GM18507 (cell line): ENCODE results near the gene STK38.
"Not testable (repeated sequence)": the region's sequence is repeated elsewhere in the genome, so short reads cannot be mapped to it uniquely, and the experiment has no call there.

Source experiments
- DNase-seq: peaks from one replicate; pipeline ENCODE4 v3.0.0; 2011; ENCODE audit warnings: low read depth; ENCODE audit not compliant: insufficient read length; ENCODE audit errors: extremely low spot score
- FAIRE-seq: peaks from 2 replicates; lab custom pipeline; 2011; peaks lifted over from hg19 to GRCh38; lab: Jason Lieb, UNC

Gene STK38

DNA sequence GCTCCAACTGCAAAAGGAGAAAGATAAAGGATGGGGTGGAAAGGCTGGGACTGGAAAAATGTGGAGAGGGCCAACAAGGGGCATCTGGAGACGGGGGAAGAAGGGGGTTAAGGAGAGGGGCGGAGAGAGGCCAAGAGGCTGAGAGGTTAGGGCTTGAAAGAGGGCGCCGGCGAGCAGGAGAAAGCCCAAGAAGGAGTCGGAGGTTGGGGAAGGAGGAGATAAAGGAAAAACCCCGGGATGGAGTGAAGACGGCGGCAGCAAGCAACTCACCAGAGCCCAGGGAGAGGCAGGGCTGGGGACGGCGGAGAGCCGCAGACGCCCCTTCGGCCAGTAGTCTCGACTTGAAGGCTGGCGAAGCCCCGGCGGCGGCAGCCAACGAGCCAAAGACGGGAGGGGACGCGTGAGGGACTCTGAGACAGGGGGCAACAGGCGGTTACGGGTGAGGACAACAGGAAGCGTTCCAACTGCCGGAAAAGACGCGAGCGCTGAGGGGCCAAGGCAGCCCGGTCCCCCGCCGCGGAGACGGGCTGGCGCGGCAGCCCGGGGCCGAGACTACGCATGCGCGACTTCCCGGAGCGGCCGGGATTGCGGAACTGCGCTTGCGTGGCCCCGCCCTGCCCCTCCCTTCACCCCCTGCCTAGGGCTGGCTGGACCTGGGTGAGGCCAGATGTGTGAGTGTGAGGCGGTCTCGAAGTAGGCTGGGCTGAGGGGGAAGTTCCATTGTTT lies at the start of gene STK38:
Gene STK38, minus strand, starts transcription at position 560 of the 726 bp plus-strand sequence. CDS start 7,277 bp downstream, outside the sequence.
- DNase-seq (peak; percentile 96), FAIRE-seq (peak; percentile 88)

DNA sequence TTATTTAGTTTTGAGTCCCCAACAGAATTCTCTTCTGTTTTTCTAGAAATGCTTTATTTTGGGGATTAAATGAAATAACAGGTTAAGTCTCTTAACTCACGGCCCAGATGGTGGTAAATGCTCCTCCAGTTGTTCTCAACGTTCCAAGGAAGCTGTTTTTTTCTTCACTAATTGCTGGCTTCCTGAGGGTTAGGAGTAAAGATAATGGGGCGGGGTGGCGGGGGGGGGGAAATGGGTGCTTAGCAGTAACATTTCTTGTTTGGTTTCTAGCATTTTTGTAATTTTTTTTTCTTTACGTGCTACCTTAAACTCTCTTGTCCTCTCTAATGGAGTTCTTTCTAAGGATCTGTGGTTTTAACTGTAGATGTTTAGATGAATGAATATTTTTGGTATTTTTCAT lies 49.1 kb upstream of the STK38 start:
- no peak for DNase-seq
- no peak for FAIRE-seq

- DNase-seq, result no peak
- FAIRE-seq, result no peak
Measured at GRCh38 chr6:36594816-36595643, 47.8 kb upstream of the STK38 start.

GRCh38 chr6:36594029-36594815 lies 46.9 kb upstream of the STK38 start, which contains the start of gene SRSF3:
TSS of gene SRSF3 (plus strand) at chr6:36594362. CDS start at chr6:36596763, 2,401 bp downstream.
- DNase-seq, result peak; percentile 76
- FAIRE-seq, result peak; percentile 97

DNA sequence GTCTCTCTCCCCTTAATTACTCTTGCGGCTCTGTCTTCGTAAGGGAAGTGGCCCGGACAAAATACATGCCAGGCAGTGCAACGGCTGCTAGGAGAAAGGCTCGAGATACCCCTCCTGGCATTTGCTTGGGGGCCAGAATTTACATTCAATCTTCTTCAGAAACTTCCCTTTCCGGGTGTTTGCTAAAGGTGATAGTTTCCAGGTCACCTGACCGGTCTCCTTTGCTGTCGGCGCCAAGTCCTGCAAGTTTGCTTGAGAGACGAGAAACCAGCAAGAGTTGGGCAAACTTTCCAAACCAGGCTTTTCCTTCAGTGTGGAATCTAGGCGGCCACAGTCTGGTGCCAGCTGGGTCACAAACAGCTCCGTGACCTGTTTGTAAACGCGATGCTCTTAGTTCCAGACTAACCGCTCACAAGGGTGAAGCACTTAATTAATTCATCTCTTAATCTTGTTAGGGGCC lies 46.3 kb upstream of the STK38 start:
- peak; percentile 53 for FAIRE-seq
- DNase-seq, result no peak

DNA sequence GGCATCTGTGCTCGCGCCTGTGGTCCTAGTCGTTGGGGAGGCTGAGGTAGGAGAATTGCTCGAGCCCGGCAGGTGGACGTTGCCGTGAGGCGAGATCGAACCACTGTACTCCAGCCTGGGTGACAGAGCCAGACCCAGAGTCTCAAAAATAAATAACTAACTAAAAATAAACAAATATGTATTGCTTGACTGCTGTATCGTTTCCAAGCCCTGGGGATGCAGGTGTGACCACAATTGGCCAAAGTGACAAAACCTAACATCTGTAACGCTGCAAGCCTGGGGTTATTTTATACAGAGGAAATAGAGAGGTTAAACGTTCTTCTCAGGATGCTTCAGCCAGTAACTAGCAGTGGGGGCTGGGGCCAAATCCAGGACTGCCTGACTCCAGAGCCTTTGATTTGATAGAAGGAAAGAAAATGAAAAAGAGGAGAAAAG lies 45.0 kb upstream of the STK38 start:
- FAIRE-seq (peak; percentile 86), DNase-seq (no peak)

DNA sequence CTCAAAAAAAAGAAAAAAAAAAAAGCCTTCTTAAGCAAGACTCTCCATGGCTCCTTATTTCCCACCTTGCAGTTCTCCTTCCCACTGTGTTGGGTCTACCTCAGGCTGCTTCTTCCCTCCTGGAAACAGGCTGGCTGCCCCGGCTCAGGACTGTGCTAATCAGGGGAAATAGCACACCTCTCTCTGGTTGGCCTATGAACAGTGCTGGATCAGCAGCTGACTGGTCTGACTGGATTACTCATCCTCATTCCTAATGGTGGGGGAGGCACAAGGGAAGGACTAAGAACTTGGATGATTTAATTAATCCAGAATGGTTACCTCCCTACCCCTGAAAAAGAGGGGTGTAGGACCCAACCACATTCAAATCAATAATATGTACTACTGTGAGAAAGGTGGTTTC lies 43.0 kb upstream of the STK38 start:
- FAIRE-seq (no peak), DNase-seq (no peak)

DNA sequence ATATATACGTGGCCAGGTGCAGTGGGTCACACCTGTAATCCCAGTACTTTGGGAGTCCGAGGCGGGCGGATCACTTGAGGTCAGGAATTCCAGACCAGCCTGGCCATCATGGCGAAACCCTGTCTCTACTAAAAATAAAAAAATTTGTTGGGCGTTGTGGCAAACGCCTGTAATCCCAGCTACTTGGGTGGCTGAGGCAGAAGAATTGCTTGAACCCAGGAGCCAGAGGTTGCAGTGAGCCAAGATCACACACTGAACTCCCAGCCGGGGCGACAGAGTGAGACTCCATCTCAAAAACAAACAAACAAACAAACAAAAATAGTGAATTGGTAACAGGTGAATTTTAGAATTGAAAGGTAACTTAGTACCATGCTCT lies 41.7 kb upstream of the STK38 start:
- FAIRE-seq, DNase-seq: not testable (repeated sequence)

GRCh38 chr6:36586606-36587005 lies 39.3 kb upstream of the STK38 start:
- DNase-seq, result no peak
- no peak for FAIRE-seq

GRCh38 chr6:36581716-36582115 lies 34.4 kb upstream of the STK38 start:
- DNase-seq (no peak), FAIRE-seq (no peak)

- FAIRE-seq, result no peak
- no peak for DNase-seq
Measured at GRCh38 chr6:36580184-36580526, 32.9 kb upstream of the STK38 start.

GRCh38 chr6:36578431-36578830 lies 31.2 kb upstream of the STK38 start:
- no peak for DNase-seq
- no peak for FAIRE-seq

- FAIRE-seq, result no peak
- no peak for DNase-seq
Measured at GRCh38 chr6:36578030-36578429, 30.8 kb upstream of the STK38 start.

DNA sequence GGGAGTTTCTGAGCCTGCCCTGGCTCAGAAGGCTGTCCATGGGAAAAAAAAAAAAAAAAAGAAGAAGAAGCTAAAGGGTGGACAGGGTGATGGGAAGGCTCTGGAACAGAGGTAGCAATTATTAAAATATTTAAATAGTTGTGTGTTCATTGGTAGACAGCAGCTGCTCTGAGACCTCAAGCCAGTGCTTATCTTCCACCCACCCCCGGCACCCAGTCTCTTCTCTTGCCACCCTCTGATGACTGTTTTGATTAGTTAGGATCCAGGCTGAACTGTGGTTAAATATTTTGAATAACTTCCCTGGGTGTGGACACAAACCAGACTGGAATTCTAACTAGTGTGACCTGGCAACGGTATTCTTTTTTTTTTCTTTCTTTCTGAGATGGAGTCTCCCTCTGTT lies 30.0 kb upstream of the STK38 start:
- FAIRE-seq (no peak), DNase-seq (no peak)

- FAIRE-seq (no peak), DNase-seq (no peak)
Measured at GRCh38 chr6:36576578-36576977, 29.3 kb upstream of the STK38 start.

- DNase-seq (no peak), FAIRE-seq (no peak)
Measured at GRCh38 chr6:36574679-36575078, 27.4 kb upstream of the STK38 start.

DNA sequence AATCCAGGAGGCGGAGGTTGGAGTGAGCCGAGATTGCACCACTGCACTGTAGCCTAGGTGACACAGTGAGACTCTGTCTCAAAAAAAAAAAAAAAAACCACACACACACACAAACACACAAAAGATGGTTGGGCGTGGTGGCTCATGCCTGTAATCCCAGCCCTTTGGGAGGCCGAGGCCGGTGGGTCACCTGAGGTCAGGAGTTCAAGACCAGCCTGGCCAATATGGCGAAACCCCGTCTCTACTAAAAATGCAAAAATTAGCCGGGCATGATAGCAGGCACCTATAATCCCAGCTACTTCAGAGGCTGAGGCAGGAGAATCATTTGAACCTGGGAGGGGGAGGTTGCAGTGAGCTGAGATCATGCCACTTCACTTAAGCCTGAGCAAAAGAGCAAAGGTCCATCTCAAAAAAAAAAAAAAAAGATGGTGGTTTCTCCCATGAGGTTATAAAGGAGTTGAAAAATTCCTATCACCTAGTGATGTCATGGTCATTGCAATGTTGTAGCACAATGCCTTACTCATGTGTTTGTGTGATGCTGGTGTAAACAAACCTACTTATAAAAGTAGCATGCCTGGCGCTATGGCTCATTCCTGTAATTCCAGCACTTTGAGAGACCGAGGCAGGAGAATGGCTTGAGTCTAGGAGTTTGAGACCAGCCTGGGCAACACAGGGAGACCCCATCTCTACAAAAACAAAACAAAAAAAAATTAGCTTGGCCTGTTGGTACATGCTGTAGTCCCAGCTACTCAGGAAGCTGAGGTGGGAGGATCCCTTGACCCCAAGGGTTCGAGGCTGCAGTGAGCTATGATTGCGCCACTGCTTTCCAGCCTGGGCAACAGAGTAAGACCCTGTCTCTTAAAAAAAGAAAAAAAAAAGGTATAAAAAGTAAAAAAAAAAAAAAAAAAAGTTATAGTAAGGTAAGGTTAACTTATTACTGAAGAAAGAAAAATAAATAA lies 25.4 kb upstream of the STK38 start:
- FAIRE-seq, DNase-seq: not testable (repeated sequence)

DNA sequence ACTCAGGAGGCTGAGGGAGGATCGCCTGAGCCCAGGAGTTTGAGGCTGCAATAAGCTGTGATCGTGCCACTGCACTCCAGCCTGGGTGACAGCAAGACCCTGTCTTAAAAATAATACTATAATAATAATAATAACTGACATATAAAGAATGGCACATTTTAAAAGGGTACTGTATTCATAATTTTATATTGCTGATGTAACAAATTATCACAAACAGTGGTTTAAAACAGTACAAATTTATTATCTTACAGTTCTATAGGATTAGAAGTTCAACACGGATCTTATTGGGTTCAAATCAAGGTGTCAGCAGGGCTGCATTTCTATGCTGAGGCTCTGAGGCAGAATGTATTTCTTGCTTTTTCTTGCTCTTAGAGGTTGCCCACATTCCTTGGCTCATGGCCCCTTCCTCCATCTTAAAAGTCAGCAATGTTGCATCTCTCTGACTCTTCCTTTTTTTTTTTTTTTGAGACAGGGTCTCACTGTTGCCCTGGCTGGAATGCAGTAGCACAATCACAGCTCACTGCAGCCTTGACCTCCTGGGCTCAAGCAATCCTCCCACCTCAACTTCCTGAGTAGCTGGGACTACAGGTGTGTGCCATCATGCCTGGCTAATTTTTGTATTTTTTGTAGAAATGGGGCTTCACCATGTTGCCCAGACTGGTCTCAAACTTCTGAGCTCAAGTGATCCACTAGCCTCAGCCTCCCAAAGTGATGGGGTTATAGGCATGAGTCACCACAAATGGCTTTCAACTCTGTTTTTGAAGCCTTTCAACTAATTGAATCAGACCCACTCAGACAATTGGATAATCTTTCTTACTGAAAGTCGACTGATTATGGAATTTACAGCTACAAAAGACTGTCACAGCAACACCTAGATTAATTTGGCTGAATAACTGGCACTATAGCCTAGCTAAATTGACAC lies 24.1 kb upstream of the STK38 start:
- no peak for DNase-seq
- FAIRE-seq, result no peak
